ENCODE data around the gene SGCB. TPM values are rescaled to one million over a fixed set of nuclear protein-coding genes. Genes with fewer than 3 reads are reported as not detected.

Gene SGCB
- total and polyA plus RNA-seq, 2 donors (not counting 1 experiment from before 2014, with no cell fraction given), result 2.3 to 9.7 TPM

GRCh38 chr4:51999250-51999649 is 38.8 kb downstream of the SGCB start:
- TF ChIP-seq, protein P1, sequence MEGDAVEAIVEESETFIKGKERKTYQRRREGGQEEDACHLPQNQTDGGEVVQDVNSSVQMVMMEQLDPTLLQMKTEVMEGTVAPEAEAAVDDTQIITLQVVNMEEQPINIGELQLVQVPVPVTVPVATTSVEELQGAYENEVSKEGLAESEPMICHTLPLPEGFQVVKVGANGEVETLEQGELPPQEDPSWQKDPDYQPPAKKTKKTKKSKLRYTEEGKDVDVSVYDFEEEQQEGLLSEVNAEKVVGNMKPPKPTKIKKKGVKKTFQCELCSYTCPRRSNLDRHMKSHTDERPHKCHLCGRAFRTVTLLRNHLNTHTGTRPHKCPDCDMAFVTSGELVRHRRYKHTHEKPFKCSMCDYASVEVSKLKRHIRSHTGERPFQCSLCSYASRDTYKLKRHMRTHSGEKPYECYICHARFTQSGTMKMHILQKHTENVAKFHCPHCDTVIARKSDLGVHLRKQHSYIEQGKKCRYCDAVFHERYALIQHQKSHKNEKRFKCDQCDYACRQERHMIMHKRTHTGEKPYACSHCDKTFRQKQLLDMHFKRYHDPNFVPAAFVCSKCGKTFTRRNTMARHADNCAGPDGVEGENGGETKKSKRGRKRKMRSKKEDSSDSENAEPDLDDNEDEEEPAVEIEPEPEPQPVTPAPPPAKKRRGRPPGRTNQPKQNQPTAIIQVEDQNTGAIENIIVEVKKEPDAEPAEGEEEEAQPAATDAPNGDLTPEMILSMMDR (IDR thresholded peaks at IDR 0.05), result no peak
- no peak for TF ChIP-seq EZH2 (IDR thresholded peaks at IDR 0.05; ENCODE audit: borderline replicate concordance, insufficient read depth, low read depth, low read length, poor library complexity, severe bottlenecking)
- H3K4me2 ChIP-seq (replicated peaks; ENCODE audit: low read depth, low read length, poor library complexity, severe bottlenecking), result no peak overlapping the region
- no peaks in the 10 kb centered on the region for H4K20me1 ChIP-seq (ENCODE audit: control insufficient read depth, insufficient read depth, low read length, poor library complexity, severe bottlenecking)
- H3K4me1 ChIP-seq (ENCODE audit: control insufficient read depth in 2 of 2, insufficient read depth in 2 of 2, low read length in 2 of 2), result no peaks in the 10 kb centered on the region
- WGBS (ENCODE audit: insufficient coverage), result no CpG with 5 or more reads among the region's 5 CpGs
- no peak for ATAC-seq (ENCODE audit: low read depth)
- H3K79me2 ChIP-seq (ENCODE audit: control insufficient read depth, insufficient read depth, low read length), result no peaks in the 10 kb centered on the region
- H3K27ac ChIP-seq (ENCODE audit: low read length in 2 of 2), result no peak overlapping the region
- Mint-ChIP-seq H3K9me3 (ENCODE audit: insufficient read depth) (no peaks in the 10 kb centered on the region), H3K27me3 (no peaks in the 10 kb centered on the region), H3K4me3 (no peak overlapping the region), H3K27ac (no peak overlapping the region), H3K4me1 (no peaks in the 10 kb centered on the region)
- H3K9ac ChIP-seq (ENCODE audit: low read length), result no peak overlapping the region
- peaks cover 0 to 6% (median 0%) of the 10 kb centered on the region in 3 donors for H3K9me3 ChIP-seq (ENCODE audit: control extremely low read depth in 1 of 3, control insufficient read depth in 2 of 3, insufficient read depth in 1 of 3, low read length in 2 of 3)
- no peak for DNase-seq
- no peak overlapping the region for H2AFZ ChIP-seq (ENCODE audit: insufficient read depth, low read depth, low read length, poor library complexity, severe bottlenecking)
- POLR2A ChIA-PET, result no interaction called here
- intact Hi-C loops (cut with micrococcal nuclease), result no loop called here
- H3K36me3 ChIP-seq (replicated peaks in 1 of 2; ENCODE audit: control extremely low read depth in 1 of 2, control insufficient read depth in 1 of 2, extremely low read depth in 1 of 2, insufficient read depth in 2 of 2, low read length in 1 of 2), result no peaks in the 10 kb centered on the region
- no peaks in the 10 kb centered on the region for H3K27me3 ChIP-seq (replicated peaks in 1 of 4; ENCODE audit: control extremely low read depth in 1 of 4, control insufficient read depth in 3 of 4, insufficient read depth in 4 of 4, low read length in 3 of 4)
- H3K4me3 ChIP-seq (ENCODE audit: control extremely low read depth in 1 of 5, extremely low read depth in 1 of 5, insufficient read depth in 1 of 5, low read depth in 2 of 5, low read length in 4 of 5), result no peak overlapping the region
- CTCF ChIA-PET, result no interaction called here

DNA sequence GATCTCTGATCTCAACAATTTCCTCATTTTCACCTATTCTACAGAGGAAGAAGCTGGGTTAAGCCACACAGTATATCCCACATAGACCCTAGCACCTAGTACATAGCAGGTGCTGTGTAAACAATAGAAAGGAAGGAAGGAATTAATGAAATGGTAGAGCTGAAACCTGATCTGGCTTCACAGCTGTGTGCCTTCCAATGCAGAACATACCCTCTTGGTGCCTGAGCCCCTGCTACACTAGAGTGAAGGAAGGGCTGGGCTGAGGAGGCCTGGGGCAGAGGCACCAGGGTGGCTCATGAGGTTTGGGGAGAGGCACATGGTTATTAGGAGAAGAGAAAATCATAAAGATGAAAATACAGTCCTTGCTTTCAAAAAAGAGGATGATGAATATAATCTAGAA is 39.3 kb downstream of the SGCB start:
- CTCF ChIA-PET, result no interaction called here
- Histone ChIP-seq H3K4me3 (ENCODE audit: control extremely low read depth in 1 of 5, extremely low read depth in 1 of 5, insufficient read depth in 1 of 5, low read depth in 2 of 5, low read length in 4 of 5) (no peak overlapping the region), H3K27me3 (replicated peaks in 1 of 4; ENCODE audit: control extremely low read depth in 1 of 4, control insufficient read depth in 3 of 4, insufficient read depth in 4 of 4, low read length in 3 of 4) (no peaks in the 10 kb centered on the region), H3K4me1 (ENCODE audit: control insufficient read depth in 2 of 2, insufficient read depth in 2 of 2, low read length in 2 of 2) (no peaks in the 10 kb centered on the region), H3K36me3 (replicated peaks in 1 of 2; ENCODE audit: control extremely low read depth in 1 of 2, control insufficient read depth in 1 of 2, extremely low read depth in 1 of 2, insufficient read depth in 2 of 2, low read length in 1 of 2) (no peaks in the 10 kb centered on the region), H3K27ac (ENCODE audit: low read length in 2 of 2) (no peak overlapping the region), H3K9me3 (ENCODE audit: control extremely low read depth in 1 of 3, control insufficient read depth in 2 of 3, insufficient read depth in 1 of 3, low read length in 2 of 3) (peaks cover 0 to 6% (median 0%) of the 10 kb centered on the region in 3 donors), H3K9ac (ENCODE audit: low read length) (no peak overlapping the region), H3K79me2 (ENCODE audit: control insufficient read depth, insufficient read depth, low read length) (no peaks in the 10 kb centered on the region), H4K20me1 (ENCODE audit: control insufficient read depth, insufficient read depth, low read length, poor library complexity, severe bottlenecking) (no peaks in the 10 kb centered on the region), H2AFZ (ENCODE audit: insufficient read depth, low read depth, low read length, poor library complexity, severe bottlenecking) (no peak overlapping the region), H3K4me2 (replicated peaks; ENCODE audit: low read depth, low read length, poor library complexity, severe bottlenecking) (no peak overlapping the region)
- POLR2A ChIA-PET, result no interaction called here
- no peaks in the 10 kb centered on the region for H3K4me1 Mint-ChIP-seq
- H3K9me3 Mint-ChIP-seq (ENCODE audit: insufficient read depth), result no peaks in the 10 kb centered on the region
- H3K27me3 Mint-ChIP-seq, result no peaks in the 10 kb centered on the region
- H3K4me3 Mint-ChIP-seq, result no peak overlapping the region
- intact Hi-C loops (cut with micrococcal nuclease), result no loop called here
- ATAC-seq (ENCODE audit: low read depth) (no peak), DNase-seq (no peak)
- no peak overlapping the region for H3K27ac Mint-ChIP-seq
- TF ChIP-seq EZH2 (IDR thresholded peaks at IDR 0.05; ENCODE audit: borderline replicate concordance, insufficient read depth, low read depth, low read length, poor library complexity, severe bottlenecking), result no peak
- TF ChIP-seq, protein P1 (IDR thresholded peaks at IDR 0.05), result no peak

Measured in B cell (primary cell).